Measurements from ENCODE around the gene CASR.

CASR gene

GRCh38 chr3:122214711-122215110, 31.2 kb downstream of the CASR start:
- FAIRE-seq (no peak), DNase-seq (ENCODE audit: insufficient read length, low spot score) (no peak)

- DNase-seq (ENCODE audit: insufficient read length, low spot score) (no peak), FAIRE-seq (peak; percentile 11)
These were observed 32.3 kb downstream of the CASR start for GRCh38 chr3:122215592-122216298.

GRCh38 chr3:122217901-122218300, 34.4 kb downstream of the CASR start:
- DNase-seq (ENCODE audit: insufficient read length, low spot score) (no peak), FAIRE-seq (no peak)

GRCh38 chr3:122219242-122219872, 35.9 kb downstream of the CASR start:
- no peak for FAIRE-seq
- no peak for DNase-seq (ENCODE audit: insufficient read length, low spot score)

- DNase-seq (ENCODE audit: insufficient read length, low spot score) = no peak
- no peak for FAIRE-seq
These were observed 43.7 kb downstream of the CASR start for GRCh38 chr3:122227036-122227781.

GRCh38 chr3:122230174-122230573, 46.7 kb downstream of the CASR start:
- DNase-seq (ENCODE audit: insufficient read length, low spot score) = no peak
- FAIRE-seq = no peak

GRCh38 chr3:122231465-122232157, 48.1 kb downstream of the CASR start:
- no peak for DNase-seq (ENCODE audit: insufficient read length, low spot score)
- no peak for FAIRE-seq

GRCh38 chr3:122232485-122232884, 49.0 kb downstream of the CASR start:
- DNase-seq (ENCODE audit: insufficient read length, low spot score) = no peak
- FAIRE-seq = no peak

- FAIRE-seq (peak; percentile 95), DNase-seq (ENCODE audit: insufficient read length, low spot score) (peak; percentile 52)
These were observed 49.9 kb downstream of the CASR start for GRCh38 chr3:122233101-122233952.

- DNase-seq (ENCODE audit: insufficient read length, low spot score) (no peak), FAIRE-seq (no peak)
These were observed 50.6 kb downstream of the CASR start for GRCh38 chr3:122234117-122234516.

- DNase-seq (ENCODE audit: insufficient read length, low spot score) (no peak), FAIRE-seq (peak; percentile 80)
These were observed 51.7 kb downstream of the CASR start for GRCh38 chr3:122235147-122235546.

- FAIRE-seq (no peak), DNase-seq (ENCODE audit: insufficient read length, low spot score) (no peak)
These were observed 55.6 kb downstream of the CASR start for GRCh38 chr3:122239112-122239511.

GRCh38 chr3:122245513-122246174, 62.2 kb downstream of the CASR start:
- FAIRE-seq (no peak), DNase-seq (ENCODE audit: insufficient read length, low spot score) (no peak)

GRCh38 chr3:122246199-122246598, 62.7 kb downstream of the CASR start:
- DNase-seq (ENCODE audit: insufficient read length, low spot score) = no peak
- peak; percentile 95 for FAIRE-seq

- FAIRE-seq (no peak), DNase-seq (ENCODE audit: insufficient read length, low spot score) (no peak)
These were observed 63.8 kb downstream of the CASR start for GRCh38 chr3:122247087-122247824.

- FAIRE-seq (peak; percentile 90), DNase-seq (ENCODE audit: insufficient read length, low spot score) (no peak)
These were observed 64.3 kb downstream of the CASR start for GRCh38 chr3:122247825-122248185.

- DNase-seq (ENCODE audit: insufficient read length, low spot score) (no peak), FAIRE-seq (no peak)
These were observed 68.0 kb downstream of the CASR start for GRCh38 chr3:122251428-122251827.

GRCh38 chr3:122253581-122253980, 70.1 kb downstream of the CASR start:
- DNase-seq (ENCODE audit: insufficient read length, low spot score) (no peak), FAIRE-seq (no peak)

- DNase-seq (ENCODE audit: insufficient read length, low spot score) (no peak), FAIRE-seq (peak; percentile 94)
These were observed 72.4 kb downstream of the CASR start for GRCh38 chr3:122255757-122256439.

All from GM19239 (cell line).